Measurements from ENCODE around the gene ECHDC3.

GRCh38 chr10:11761431-11761830 is 19.2 kb downstream of the ECHDC3 start:
- TF ChIP-seq CTCF (conservative IDR thresholded peaks at IDR 0.05; ENCODE audit: low read length) (no peak), EZH2phosphoT487 (IDR thresholded peaks at IDR 0.05; ENCODE audit: borderline replicate concordance) (no peak)

Measured in Loucy (cell line).